HG03558 (cell line): ENCODE results near the gene NR1D2.
"Not testable (repeated sequence)": the region's sequence is repeated elsewhere in the genome, so short reads cannot be mapped to it uniquely, and the experiment has no call there.

ENCODE experiments used
- ATAC-seq: cut with Tn5 transposase; IDR thresholded peaks from one replicate; pipeline ENCODE4 v1.9.1; 2021; ENCODE audit warnings: moderate number of reproducible peaks; ENCODE audit not compliant: unreplicated experiment; ENCODE audit errors: extremely low read depth

NR1D2 gene

DNA sequence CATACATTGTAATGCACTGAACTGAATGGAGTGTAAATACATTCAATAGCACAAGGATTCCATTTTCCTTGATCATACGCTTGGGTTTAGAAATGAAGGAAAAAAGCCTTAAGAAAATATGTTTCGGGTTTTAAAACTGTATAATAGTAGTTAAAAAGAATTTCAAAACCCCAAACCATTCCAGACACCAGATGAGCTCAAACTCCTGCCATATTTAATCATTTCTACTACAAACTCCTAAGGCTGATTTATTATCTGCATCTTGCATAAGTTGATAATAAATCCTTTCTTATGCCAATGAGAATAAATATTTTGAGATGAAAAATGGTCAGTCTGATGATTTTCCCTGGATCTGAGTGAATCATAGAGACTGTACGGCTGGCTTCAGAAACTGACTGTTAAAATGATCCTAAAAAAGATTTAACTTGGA lies 51.0 kb downstream of the NR1D2 start:
- ATAC-seq = no peak

DNA sequence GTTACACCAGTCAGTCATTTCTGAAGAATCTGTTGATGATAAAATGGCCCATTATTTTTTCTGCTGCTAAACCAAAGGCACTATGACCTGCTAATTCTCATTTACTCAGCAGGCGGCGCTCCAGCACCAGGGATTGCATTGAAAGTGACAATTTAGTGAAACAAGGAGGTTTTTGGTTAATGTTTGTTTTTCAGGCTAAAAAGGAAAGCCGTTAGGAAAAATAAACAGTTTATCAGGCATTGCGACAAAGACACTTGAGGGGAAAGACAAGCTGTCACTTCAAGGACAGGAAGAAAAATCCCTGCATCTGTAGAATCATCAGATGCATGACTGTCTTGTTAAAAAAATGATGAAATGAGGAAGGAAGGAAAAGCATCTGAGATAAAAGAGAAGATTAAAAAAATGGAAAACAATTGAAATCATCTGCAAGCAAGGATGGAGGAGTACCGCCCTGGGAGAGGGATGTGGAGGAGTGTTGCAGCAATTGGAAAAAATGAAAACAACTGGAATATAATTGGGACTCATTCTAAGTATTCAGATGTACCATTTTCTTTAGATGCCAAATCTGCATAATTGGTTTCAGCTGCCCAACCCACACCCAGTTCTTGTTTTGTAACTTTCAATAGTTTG lies 54.0 kb downstream of the NR1D2 start:
- ATAC-seq = no peak

- ATAC-seq = no peak
Observed at GRCh38 chr3:24002129-24002528, 57.0 kb downstream of the NR1D2 start.

DNA sequence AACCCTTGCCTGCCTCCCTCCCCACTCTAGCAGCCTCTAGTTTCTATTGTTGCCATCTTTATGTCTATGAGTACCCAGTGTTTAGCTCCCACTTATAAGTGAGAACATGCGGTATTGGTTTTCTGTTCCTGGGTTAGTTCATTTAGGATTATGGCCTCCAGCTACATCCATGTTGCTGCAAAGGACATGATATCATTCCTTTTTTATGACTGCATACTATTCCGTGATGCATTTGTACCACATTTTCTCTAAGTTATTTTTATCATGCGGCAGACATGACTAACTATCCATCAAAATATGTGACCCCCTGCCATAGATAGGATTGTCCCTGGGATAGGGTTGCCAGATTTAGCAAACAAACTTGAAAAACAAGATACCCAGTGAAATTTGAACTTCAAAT lies 58.4 kb downstream of the NR1D2 start:
- ATAC-seq = no peak

- peak; percentile 96 for ATAC-seq
Observed at GRCh38 chr3:24004171-24004938, 59.3 kb downstream of the NR1D2 start.

DNA sequence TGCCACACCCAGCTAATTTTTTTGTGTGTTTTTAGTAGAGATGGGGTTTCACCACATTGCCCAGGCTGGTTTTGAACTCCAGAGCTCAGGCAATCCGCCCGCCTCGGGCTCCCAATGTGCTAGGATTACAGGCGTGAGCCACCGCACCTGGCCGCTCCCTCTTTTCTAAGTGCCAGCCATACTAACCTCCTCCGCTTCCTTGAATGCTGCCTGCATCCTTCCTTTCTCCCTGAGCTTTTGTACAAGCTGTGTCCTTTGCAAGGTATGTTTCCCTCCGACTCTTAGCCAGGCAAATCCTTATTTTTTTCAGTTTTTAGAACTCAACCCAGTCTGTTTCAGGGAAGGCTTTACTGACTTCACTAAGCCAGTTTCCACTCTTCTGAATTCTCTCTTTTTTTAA lies 60.6 kb downstream of the NR1D2 start:
- ATAC-seq = no peak

- not testable (repeated sequence) for ATAC-seq
Observed at GRCh38 chr3:24010834-24011233, 65.7 kb downstream of the NR1D2 start.

GRCh38 chr3:24012589-24013269 lies 67.6 kb downstream of the NR1D2 start:
- ATAC-seq = peak; percentile 39

DNA sequence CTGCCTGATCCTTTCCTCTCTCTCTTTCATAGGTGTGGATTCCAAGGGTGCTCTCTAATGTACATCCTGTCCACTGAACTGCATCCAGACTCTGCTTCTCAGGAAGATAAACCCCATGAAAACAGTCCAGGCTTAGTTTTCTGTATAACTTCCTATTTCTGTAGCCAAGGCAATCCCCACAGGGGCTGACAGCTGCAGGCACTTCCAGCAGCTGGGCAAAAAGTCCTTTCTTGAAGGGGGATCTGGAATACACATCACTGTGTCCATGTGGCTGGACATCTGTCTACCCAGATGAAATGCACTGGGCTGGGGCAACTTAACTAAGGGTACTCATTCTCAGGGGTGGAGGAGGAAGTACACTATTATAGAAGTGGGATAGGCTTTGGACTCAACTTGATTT lies 72.2 kb downstream of the NR1D2 start:
- no peak for ATAC-seq

DNA sequence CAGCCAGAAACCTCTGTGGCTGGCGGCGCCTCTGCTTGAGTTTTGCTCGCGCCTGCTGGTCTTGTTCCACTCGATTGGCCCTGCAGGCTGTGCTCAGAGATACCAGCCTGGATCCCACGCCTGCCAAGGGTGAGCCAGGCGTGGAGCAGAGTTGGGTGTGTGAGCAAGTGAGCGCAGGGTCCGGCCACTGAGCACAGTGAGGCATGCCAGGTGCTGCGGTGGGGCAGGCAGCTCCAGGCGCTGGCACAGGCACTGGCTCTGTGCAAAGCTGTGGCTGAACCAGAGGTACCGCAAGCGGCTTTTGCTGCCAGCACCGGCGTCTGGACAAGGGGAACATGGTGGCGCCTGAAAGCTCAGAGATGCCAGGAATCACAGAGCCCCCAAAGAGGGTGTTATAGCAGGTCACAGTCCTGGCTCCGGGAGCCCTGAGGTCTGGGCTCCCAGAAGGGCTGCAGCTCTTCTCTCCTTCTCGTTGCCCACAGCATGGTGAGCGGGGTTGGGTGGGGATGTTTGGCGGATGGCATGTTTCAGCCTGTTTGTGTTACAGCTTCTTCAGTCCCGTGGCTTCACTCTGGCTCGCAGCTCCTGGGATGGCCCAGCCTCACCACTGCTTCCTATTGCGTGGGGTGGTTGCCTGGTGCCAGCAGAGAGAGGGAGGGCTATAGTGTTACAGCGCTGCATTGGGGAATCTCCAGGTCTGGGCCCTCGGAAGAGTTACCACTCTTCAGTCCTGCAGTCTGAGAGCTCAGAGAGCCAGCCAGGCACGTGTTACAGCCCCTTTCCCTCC lies 73.9 kb downstream of the NR1D2 start:
- ATAC-seq = no peak

- ATAC-seq = no peak
Observed at GRCh38 chr3:24019585-24019984, 74.5 kb downstream of the NR1D2 start.

- no peak for ATAC-seq
Observed at GRCh38 chr3:24020036-24020691, 75.1 kb downstream of the NR1D2 start.

DNA sequence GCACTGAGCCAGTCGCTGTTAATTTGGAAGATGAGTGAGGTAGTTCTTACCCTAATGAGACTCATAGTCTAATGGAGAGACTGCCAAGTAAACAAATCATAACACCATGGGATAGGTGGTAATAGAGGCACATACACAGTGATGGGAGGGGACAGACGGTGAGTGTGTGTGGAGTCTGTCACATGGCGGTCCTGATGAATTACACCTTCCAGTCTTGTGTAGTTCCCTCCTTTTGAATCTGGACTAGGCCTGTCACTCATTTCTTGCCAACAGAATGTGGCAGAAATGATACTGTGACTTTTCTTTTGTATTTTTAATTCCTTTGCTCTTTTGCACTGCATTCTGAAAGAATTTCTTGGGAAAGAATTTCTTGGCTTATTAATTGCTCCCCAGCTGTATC lies 78.1 kb downstream of the NR1D2 start:
- no peak for ATAC-seq

DNA sequence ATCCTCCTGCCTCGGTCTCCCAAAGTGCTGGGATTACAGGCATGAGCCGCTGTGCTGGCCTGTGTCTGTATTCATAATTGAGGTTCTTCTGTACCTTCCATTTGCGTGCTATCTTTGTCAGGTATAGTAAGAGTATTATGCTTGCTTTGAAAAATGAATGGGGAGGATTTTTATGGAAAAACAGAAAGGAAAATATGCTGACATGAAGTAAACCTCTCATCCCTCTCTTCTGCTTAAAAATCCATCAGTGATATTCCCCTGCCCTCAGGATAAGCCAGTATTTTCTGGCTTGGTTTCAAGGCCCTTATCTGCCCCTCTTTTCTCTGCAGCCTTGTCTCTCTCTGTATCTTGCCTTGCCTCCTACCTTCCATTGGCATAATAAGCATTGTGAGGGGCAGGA lies 80.7 kb downstream of the NR1D2 start:
- no peak for ATAC-seq

DNA sequence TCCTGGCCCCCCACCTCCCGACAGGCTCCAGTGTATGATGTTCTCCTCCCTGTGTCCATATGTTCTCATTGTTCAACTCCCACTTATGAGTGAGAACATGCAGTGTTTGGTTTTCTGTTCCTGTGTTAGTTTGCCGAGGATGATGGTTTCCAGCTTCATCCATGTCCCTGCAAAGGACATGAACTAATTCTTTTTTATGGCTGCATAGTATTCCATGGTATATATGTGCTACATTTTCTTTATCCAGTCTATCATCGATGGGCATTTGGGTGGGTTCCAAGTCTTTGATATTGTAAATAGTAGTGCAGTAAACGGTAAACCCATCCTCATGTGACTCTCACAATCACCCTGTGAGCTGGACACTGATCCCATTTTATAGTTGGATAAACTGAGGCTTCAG lies 81.6 kb downstream of the NR1D2 start:
- not testable (repeated sequence) for ATAC-seq

- ATAC-seq = no peak
Observed at GRCh38 chr3:24027946-24028345, 82.9 kb downstream of the NR1D2 start.
